Activated naive CD4-positive, alpha-beta T cell treated with anti-CD3 and anti-CD28 coated beads, Interleukin-2, amount 50 U/mL, for 16 hours (primary cell): Measurements from ENCODE around the gene METTL25B.
A peak's percentile ranks its signal among the peaks of the same experiment; 100 is the strongest.

ENCODE experiments used
- DNase-seq: peaks from one replicate; pipeline ENCODE4 v3.0.0-alpha.2; 2020

The METTL25B gene

GRCh38 chr1:156703336-156703735 lies 24.9 kb upstream of the METTL25B start:
- DNase-seq = no peak

DNA sequence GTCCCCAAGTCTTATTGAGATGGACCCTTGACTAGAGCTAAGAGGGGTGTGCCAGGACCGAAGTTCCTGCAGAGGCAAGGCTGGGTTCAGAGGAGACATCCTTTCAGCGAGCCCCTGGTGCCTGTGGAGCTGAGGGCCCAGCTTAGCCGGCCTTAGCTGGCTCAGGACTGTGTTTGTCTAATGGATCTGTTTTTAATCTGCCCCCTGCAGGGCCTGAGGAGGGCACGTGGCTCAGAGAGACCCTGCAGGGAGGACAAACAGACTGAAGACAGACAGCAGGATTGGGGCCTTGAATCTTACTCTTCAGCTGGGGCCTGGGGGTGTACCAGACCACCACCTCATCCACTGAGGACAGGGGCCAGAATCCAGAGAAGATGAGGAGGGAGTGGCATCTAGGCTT lies 24.5 kb upstream of the METTL25B start:
- no peak for DNase-seq

DNA sequence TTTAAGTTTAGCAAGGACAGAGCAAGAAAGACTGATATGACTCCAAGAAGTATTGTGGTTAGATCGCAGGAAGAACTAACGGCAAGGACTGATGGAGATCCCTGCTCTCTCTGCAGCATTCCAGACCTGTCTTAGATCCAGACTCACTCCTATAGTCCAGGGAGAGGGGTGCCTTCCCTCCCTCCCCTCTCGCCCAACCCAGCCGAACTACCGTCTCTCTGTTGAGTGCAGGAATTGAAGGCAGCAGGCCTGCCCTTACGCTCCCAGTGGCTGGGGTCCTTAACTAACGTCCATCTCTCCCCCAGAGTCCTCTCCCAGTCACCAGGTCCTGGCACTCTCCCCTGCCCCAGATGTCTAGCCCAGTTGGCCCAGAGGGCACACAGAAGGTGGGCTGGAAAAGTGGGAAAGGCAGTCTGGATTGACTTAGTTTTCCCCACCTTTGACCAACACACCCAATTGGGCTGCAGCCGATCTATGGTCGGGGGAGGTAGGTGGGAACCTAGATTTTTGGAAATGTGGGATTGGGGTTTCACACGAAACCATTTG lies 24.0 kb upstream of the METTL25B start:
- no peak for DNase-seq

DNA sequence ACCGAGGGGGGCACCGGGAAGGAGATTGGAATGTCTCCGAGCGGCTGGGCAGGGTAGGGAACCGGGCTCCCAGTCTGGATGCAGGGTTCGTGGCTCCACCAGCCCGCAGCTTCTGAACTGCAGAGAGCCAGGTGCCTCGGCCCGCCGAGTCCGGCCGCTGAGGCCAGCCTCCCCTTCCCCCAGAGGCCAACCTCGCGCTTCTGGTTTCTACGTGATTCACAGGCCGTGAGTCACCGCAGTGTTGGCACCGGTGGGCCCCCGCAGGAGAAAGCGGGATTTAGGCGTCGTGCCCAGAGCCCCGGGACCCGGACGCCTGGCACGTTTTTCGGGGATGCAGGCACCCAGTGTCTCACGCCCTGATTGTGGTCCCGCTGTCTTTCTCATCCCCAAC lies 23.3 kb upstream of the METTL25B start:
- DNase-seq = peak; percentile 50

GRCh38 chr1:156705321-156705917 lies 22.9 kb upstream of the METTL25B start, which contains the start of gene CRABP2:
Gene CRABP2 (minus strand): TSS chr1:156705583. CDS start chr1:156705446, 137 bp downstream.
- DNase-seq = peak; percentile 36

DNA sequence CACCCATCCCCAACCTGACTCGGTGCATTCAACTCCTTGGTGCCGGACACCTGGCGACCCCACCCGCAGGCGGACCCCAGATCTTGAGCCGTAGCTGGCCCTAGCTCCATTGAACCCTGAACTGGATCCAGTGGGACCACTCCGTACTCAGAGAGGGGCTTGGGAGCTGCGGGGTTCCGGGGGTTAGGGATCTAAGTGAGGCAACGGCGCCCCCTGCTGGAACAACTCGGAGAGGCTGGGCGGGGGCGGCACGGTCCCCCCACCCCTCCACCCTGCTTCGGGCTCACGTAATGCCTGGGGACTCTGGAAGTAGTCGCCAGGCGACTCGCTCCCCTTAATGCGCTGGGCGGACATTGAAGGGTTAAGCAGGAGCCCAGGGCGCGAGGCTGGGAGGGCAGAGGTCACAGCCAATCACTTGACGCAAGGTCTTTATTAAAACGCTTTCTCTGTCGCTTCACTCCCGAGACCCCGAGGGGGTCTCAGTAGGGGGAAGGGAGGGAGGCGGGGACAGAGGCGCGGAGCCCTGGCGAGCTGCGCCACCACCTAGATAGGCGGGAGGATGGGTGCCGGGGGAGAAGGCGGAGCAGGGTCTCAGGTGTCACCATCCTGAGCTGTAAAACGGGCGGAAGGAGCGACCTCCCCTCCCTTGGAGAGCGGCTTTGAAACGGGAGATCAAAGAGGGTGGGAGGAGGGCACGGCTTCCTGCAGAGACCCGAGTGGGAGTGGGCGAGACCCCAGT lies 22.2 kb upstream of the METTL25B start:
- DNase-seq = peak; percentile 76

- DNase-seq = peak; percentile 28
These were observed 21.4 kb upstream of the METTL25B start for GRCh38 chr1:156706657-156707416.

DNA sequence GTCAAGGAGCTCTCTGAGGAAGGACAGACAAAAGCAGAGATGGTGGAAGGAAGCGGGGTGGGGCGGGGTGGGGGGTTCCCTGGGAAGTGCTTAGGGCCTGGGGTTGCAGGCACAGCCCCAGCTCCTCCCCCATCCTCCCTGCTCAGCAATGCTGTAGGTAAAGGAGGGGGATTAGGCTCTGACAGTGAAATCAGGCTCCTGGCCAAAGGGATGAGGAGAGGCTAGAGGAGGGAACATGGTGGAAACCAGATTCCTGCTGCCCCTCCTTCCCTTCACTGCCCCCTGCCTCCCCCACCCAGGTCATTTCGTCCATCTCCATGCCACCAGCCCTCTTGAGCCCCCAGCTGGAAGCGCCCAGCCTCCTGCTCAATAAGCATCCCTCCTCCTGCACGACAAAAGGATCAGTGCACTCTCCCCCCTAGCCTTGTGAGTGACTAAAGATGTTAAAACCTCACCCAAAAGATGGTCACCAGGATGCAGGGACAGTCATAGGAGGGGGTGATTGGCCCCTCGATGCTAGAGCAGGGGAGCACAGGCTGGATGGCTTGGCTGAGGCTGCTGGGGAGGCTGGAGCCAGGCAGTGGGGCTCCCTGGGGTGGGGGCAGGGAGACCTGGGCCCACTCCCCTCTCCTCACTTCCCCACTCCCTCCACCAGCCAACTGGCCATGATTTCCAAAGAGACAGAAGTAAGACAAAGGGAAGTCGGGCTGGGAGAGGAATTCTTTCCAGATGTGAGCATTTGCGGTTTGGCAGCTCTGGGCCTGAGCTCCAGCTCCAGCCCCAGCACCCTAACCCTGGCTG lies 20.7 kb upstream of the METTL25B start:
- DNase-seq = no peak

- no peak for DNase-seq
These were observed 20.0 kb upstream of the METTL25B start for GRCh38 chr1:156708218-156708661.

DNA sequence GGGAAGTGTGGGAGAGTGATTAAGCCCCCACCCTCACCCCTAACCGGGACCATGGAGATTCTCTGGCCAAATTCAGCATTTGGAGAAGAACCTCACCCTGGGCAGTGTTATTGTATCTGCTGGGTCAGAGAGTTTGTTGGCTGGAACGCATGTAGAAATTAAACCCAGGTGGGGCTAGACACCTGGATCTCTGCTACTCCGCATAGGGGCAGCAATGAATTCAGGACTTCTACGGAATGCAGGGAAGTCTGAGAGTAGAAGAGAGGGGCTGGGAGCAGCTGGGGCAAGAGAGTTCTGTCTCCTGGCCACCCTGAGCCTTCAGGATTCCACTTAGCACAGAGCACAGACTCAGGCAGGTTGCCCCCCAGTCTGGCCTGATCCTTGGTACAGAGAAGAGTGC lies 19.2 kb upstream of the METTL25B start:
- DNase-seq = no peak

GRCh38 chr1:156709757-156710489 lies 18.3 kb upstream of the METTL25B start:
- DNase-seq = no peak

GRCh38 chr1:156711011-156711817 lies 17.1 kb upstream of the METTL25B start:
- no peak for DNase-seq

- DNase-seq = no peak
These were observed 15.6 kb upstream of the METTL25B start for GRCh38 chr1:156712626-156713025.

DNA sequence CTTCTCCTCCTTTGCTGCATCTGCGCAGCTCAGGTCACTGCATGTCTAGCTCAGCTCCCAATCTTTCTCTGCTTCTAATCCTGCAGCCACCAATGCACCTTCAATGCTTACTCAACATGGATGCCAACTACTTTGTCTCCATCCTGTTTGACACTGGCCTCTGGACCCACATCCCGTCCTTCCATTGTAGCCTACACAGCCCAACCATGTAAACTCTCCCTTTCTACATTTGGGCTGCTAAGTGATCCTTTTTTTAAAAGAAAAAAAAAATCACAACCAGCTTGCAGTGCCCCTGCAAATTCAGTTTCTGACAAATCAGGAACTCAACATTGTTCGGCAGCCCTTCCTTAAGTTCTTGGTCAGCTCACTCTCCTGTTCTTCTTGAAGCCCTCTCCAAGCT lies 13.4 kb upstream of the METTL25B start:
- no peak for DNase-seq

- no peak for DNase-seq
These were observed 10.9 kb upstream of the METTL25B start for GRCh38 chr1:156717351-156717750.

- DNase-seq = no peak
These were observed 7.1 kb upstream of the METTL25B start for GRCh38 chr1:156721131-156721530.

GRCh38 chr1:156721535-156721934 lies 6.7 kb upstream of the METTL25B start:
- DNase-seq = no peak

- peak; percentile 77 for DNase-seq
These were observed 2.5 kb upstream of the METTL25B start for GRCh38 chr1:156725683-156726280.

- peak; percentile 58 for DNase-seq
These were observed 1.6 kb upstream of the METTL25B start for GRCh38 chr1:156726549-156727226.

GRCh38 chr1:156727492-156727891 lies 777 bp upstream of the METTL25B start:
- DNase-seq = no peak
